Frontal cortex (tissue), 4 donors: Measurements from ENCODE around the gene HLA-DQA1. TPM values are rescaled to one million over a fixed set of nuclear protein-coding genes. Genes with fewer than 3 reads are reported as not detected.
"Not testable (repeated sequence)": the region's sequence is repeated elsewhere in the genome, so short reads cannot be mapped to it uniquely, and the experiment has no call there.

Source experiments
- DNase-seq, 2 donors: peaks; one replicate each; pipeline ENCODE4 v3.0.0; 2012; ENCODE audit warnings: low spot score in 2 of 2
- FAIRE-seq: peaks from 2 replicates; lab custom pipeline; 2012; peaks lifted over from hg19 to GRCh38; lab: Jason Lieb, UNC
- total RNA-seq: library from RNA; depleted of rRNA; stranded (reverse); fragments of >200 nt; gene quantifications from one replicate; pipeline ENCODE4 v1.2.3, GENCODE V29; 2014
- donor health status: control.
- donor health status: control.
- donor health status: control.

Gene HLA-DQA1
- not detected for total RNA-seq

GRCh38 chr6:32637219-32637880, at the start of gene HLA-DQA1:
Gene HLA-DQA1 (plus strand): TSS chr6:32637406. CDS start chr6:32637459, 53 bp downstream.
- no peak for FAIRE-seq
- no peak for DNase-seq

GRCh38 chr6:32588156-32588555, 49.0 kb upstream of the HLA-DQA1 start:
- FAIRE-seq (no peak), DNase-seq (no peak)

GRCh38 chr6:32589596-32590449, 47.4 kb upstream of the HLA-DQA1 start, which contains the start of gene HLA-DRB1:
Gene HLA-DRB1 (minus strand): TSS chr6:32589848. CDS start chr6:32589742, 106 bp downstream.
- DNase-seq (peak; percentile 16 to 33), FAIRE-seq (peak; percentile 33)

GRCh38 chr6:32590713-32591112, 46.5 kb upstream of the HLA-DQA1 start:
- not testable (repeated sequence) for DNase-seq, FAIRE-seq

GRCh38 chr6:32597024-32597423, 40.2 kb upstream of the HLA-DQA1 start:
- no peak for FAIRE-seq
- DNase-seq: no peak

- DNase-seq: no peak
- no peak for FAIRE-seq
These were observed 34.8 kb upstream of the HLA-DQA1 start for GRCh38 chr6:32602383-32602782.

- FAIRE-seq (no peak), DNase-seq (no peak)
These were observed 34.0 kb upstream of the HLA-DQA1 start for GRCh38 chr6:32603222-32603621.

- no peak for FAIRE-seq
- DNase-seq: no peak
These were observed 33.3 kb upstream of the HLA-DQA1 start for GRCh38 chr6:32603888-32604287.

GRCh38 chr6:32604434-32604877, 32.8 kb upstream of the HLA-DQA1 start:
- FAIRE-seq (no peak), DNase-seq (no peak)

GRCh38 chr6:32607263-32607987, 29.8 kb upstream of the HLA-DQA1 start:
- FAIRE-seq (no peak), DNase-seq (no peak)

- FAIRE-seq (no peak), DNase-seq (no peak)
These were observed 29.3 kb upstream of the HLA-DQA1 start for GRCh38 chr6:32607988-32608298.

- FAIRE-seq (no peak), DNase-seq (no peak)
These were observed 28.8 kb upstream of the HLA-DQA1 start for GRCh38 chr6:32608362-32608761.

GRCh38 chr6:32609391-32609730, 27.8 kb upstream of the HLA-DQA1 start:
- no peak for DNase-seq
- FAIRE-seq: no peak

- no peak for FAIRE-seq
- DNase-seq: peak; percentile 29 to 58
These were observed 27.2 kb upstream of the HLA-DQA1 start for GRCh38 chr6:32609731-32610640.

GRCh38 chr6:32610682-32611296, 26.4 kb upstream of the HLA-DQA1 start:
- no peak for FAIRE-seq
- no peak for DNase-seq

- no peak for FAIRE-seq
- no peak for DNase-seq
These were observed 23.7 kb upstream of the HLA-DQA1 start for GRCh38 chr6:32613475-32613874.

GRCh38 chr6:32614366-32615081, 22.7 kb upstream of the HLA-DQA1 start:
- FAIRE-seq (no peak), DNase-seq (no peak)

- FAIRE-seq: no peak
- no peak for DNase-seq
These were observed 21.2 kb upstream of the HLA-DQA1 start for GRCh38 chr6:32615885-32616532.
